Measurements from ENCODE around the gene SLC4A11.
"Not testable (repeated sequence)": the region's sequence is repeated elsewhere in the genome, so short reads cannot be mapped to it uniquely, and the experiment has no call there.

The SLC4A11 gene

DNA sequence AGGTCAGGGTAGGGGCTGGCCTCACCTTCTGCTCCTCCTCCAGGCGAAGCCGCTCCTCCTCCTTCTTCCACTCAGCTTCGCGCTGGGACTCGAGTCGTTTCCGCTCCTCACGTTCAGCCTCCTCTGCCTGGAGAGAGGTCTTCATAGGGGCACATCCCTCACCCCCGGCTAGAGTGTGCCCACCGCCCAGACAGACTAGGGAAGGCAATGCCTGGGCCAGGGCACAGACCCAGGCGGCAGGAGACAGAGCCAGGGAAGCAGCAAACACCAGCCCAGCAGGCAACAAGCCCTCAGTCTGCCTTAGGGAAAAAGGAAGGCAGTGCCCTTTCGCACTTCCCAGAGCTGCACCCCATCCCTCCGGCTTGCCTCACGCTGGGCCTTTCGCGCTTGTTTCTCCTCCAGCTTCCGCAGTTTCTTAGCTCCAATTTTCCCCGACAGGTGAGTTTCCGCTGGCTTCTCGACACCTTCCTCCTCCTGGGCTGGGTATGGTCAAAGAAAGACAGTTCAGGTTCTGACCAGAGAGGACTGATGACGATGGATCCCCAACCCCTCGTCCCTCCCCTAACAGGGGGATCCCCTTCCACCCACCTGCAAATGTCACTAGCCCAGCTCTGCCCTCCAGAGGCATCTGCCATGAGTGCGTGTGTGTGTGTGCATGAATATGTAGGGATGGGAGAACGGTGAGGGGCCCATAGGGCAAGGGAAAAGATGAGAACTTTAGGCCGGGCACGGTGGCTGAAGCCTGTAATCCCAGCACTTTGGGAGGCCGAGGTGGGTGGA, 38.8 kb downstream of the SLC4A11 start:
- no peak for DNase-seq

DNA sequence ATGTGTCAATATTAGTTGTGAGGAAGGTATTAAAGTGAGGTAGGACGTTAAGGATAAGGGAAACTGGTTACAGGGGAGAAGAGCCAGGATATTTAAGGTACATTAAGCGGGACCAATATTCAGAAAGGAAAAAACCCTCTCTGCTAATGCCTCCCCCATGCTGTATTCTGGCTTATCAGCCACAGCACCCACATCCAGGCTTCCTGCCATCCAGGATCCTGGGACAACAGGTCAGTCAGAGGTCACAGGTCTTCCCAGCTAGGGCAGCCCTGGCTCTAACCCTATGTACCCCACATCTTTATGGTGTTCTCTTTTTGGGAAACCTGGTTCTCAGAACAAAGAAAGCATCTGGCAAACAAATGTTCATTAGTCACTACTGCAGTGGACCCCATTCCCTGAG, 39.8 kb downstream of the SLC4A11 start:
- no peak for DNase-seq

DNA sequence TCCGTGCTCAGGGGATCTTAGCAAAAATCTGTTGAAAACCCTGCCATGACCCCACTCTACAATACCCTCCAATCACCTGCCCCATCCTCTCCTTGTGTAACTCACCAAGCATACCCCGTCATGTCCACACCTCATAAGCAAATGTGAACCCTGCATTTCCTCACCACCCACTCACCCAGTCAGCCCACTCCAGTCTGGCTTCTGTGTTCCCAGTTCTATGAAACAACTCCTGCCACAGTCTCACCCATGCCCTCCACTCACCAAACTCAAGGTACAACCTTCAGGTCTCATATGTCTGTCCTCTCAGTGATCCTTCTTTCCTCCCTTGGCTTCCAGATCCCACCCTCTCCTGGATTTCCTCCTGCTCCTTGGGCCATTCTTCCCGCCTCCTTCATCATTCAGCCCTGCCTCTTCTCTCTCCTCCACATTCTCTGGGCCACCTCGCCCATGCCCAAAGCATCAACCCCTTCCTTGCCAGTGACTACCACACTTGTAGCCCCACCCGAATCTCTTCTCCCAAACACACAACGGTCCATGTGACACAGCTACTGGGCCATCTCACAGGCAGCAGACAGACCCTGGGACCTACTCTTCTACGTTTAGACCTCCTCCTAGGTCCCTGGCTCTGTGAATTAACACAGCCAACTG, 43.3 kb downstream of the SLC4A11 start:
- no peak for DNase-seq

DNA sequence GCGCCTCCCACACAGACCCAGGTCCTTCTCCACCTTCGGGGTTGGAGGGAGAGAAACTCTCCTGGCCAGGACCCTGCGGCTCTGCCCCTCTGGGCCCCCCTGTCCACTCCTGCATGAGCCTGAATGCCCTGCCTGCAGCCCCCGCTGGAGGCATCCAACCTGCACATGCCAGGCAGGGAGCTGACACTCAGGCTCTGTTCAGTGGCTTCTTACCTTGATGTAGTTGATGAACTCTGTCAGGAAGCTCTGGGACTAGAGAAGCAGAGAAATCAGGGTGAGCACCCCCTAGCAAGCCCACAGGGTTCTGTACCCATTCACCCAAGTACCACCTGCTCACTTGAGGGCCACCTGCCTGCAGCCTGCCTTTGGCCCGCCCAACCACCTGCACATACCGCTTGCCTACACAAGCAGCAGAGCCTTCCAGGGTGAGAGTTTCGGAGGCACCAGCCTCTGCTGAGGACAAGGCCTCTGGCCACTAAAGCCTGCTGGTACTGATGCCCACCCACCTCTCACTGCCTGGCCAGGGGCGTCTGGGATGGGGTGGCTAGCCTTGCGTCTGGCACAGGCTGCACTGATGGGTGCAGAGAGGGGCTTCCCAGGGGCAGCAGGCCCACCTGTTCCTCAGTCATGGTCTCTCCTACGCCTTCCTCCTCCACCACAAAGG, 44.2 kb downstream of the SLC4A11 start:
- DNase-seq, result no peak

DNA sequence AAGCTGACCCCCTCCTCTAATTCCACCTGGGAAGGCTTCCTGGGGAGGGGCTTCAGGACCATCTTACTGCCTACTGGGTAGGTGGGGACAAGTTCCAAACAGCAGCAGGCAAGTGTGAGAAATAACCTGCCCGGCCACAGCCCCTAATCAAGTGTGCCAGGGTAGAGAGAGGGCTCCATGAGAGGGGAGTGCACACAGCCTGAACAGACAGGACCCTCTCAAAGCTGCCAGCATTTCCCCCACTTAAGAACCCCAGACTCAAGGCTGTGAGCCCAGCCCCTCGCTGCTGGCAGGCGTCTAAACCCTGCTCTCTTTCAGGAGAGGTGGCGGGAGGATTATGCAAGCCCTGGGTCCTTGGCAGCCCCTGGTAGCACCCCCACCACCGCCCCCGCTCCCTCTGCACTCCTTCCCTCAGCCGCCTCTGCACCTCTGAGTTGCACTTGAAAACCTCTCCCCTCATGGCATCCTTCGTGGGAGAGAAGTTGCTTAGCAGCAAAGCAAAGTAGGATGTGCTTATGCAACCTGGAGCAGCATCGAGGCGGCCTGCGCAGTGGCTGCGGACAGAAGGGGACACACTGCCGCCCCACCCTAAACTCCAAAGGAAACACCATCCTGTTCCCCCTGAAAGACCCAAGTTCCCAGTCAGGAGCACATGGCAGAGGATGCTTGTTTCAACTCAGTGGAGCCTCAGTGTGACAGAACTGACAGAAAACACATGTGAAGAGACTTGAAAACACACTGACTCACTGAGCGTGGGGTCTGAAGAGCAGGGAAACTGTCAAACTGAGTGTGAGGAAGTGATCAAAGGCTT, 45.0 kb downstream of the SLC4A11 start:
- no peak for DNase-seq

DNA sequence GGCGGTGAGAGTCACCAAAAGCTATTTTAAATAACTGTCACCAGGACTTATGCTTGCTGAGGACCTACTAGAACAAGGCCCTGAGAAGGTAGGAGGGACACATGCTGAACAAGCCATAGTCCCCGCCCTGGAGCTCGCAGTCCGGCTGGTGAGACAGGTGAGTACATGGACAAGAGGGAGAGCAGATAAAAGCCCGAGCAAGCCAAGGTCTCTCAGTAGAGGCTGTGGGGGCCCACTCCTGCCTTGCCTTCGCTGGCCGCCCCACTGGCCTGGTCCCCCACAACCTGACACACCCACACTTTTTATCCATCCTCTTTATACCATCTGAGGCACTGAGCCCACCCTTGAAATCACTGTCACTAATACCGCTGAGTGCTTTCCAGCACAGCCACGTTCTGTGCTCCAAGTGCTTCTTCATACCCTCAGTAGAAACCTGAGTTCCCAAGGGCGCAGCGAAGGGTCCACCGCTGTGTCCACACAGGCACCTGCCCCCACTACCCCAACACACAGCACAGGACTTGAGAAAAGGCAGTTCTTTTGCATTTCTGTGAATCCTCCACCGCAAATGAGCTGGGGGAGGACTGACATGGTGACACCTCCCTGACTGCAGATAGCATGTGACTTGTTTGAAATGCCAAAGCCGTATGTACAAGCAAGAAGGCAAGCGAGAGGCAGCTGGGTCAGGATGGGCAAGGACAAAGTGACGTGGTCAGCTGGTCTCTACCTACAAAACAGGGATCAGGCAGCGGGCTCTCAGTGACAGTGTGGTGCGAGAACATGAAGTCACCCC, 46.6 kb downstream of the SLC4A11 start:
- no peak for DNase-seq

DNA sequence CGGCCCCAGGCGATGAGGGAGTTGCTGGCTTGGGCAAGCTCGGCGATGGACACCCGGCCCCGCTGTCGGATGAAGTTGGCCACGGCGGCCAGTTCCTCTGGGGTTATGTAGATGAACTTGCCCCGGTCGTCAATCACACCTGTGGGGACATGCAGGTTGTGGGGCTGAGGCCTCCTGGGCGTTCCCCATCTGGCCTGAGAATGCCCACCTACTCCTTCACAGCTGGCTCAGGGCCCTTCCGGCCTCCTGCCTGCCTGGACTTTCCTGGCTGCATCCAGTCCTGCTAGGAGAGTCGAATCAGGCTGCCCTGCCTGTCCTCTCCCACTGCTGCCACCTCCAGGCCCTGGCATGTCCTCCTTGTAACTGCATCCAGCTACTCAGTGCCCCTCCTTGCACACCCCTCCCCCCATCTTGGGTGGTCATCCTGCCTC, 48.3 kb downstream of the SLC4A11 start:
- no peak for DNase-seq

DNA sequence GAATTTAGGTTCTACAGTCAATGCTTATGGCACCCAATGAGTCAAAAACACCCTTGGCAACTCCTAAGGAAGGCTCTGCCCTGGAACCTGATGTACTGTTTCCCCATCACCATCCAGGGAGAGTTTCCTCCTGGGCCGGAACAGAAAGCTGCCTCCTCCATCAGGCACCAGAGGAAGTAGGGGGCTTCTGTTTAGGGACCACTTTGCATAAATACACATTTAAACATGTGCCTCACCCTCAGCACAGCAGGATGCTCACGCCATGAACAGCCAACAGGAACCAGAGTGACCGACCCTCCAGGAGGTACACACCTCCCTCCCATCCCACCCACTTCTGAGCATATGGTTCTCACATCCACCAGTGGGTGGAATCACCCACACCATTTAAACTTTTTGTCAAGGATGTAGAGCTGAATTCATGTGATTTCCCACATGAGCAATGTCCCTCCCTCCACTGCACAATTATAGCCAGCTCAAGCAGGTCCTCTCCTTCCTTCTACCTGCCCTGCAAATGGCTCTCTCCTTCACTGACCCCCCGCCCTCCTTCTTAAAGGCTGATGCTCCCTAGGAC, 49.3 kb downstream of the SLC4A11 start:
- DNase-seq, result no peak

DNA sequence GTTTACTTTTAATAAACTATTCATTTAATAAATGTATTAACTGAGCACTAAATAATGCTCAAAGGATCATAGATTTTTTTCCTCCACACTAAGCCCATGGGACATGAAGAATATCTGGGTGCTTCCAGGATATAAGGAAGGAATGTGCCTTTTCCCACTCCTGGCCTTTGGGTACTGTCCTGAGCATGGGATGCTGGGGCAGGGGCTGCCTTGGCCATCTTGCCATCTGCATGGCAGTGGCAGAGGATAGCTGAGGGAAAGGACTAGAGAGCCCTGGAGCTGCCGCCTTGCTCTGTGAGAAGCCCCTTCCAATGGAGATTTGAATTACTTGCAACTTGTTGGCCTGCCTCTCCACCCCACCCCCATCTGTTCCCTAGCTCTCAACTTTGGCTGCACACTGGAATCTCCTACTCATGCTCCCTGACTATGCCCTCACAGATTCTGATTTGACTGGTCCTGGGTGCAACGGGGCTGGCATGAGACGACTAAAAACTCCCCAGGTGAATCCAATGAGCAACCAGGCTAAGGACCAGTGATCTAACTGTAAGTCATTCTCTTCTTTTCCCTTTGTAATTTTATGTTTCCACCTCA, 50.1 kb downstream of the SLC4A11 start:
- DNase-seq, result no peak

DNA sequence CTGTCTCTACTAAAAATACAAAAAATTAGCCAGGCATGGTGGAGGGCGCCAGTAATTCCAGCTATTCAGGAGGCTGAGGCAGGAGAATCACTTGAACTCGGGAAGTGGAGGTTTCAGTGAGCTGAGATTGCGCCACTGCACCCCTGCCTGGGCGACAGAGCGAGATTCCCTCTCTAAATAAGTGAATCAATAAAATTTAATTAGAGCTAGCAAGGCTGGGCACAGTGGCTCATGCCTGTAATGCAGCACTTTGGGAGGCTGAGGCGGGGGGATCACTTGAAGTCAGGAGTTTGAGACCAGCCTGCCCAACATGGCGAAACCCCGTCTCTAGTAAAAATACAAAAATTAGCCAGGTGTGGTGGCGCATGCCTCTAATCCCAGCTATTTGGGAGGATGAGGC, 51.1 kb downstream of the SLC4A11 start:
- not testable (repeated sequence) for DNase-seq

DNA sequence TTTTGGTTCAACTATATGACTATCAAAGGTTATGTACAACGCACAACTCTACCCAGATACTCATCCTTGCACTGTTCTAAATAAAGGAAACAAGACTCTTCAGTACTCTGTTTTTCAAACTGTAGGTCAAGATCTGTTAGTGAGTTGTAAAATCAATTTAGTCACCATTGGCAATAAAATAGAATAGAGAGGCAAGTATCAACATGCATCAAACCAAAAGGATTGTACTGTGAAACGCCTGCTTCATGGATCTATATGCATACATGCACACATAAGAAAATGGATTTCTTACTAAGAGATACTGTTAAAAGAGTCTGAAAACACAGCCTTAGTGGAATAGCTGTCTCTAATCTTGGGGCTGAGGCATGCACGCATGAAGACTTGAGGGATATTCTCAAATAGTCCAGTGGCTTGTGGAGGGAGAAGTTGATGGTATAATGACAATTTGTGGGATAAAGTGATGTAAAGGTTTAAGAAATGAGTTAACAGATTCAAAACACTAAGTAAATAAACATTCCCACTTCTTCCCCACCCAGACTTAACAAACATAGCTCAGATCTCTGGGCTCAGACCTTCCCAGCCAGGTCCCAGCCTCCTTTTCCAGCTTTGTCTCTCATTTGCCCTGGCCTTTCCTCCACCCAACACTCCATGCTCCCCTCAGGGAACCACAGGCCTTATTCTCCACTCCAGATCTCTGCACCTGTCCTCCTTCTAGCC, 54.9 kb downstream of the SLC4A11 start:
- DNase-seq, result no peak

DNA sequence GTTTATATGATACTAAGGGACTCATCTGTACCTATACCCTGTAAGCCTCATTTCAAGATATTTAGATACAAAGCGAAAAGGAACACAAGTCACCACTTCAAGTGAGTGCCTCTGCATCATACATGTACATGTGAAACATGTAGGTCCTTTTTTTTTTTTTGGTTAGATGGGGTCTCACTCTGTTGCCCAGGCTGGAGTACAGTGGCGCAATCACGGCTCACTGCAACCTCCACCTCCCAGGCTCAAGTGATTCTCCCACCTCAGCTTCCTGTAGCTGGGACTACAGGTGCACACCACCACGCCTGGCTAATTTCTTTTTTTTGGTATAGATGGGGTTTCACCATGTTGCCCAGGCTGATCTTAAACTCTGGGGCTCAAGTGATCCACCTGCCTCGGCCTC, 56.6 kb downstream of the SLC4A11 start:
- DNase-seq, result not testable (repeated sequence)

DNA sequence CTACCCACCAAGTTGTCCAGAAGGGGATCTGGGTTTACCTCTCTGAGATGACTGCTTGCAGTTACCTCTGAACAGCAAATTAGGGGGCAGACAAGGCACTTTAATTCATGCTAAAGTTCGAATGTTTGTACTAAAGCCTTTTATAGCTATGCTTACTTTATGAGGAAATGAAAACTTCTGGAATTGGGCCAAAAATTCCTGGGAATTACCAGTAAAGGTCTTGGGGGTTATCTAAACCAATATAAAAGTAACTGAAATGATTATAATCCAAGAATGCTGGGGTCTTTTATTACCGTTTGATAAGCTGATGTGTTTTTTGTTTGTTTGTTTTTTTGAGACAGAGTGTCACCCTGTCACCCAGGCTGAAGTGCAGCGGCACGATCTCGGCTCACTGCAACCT, 57.7 kb downstream of the SLC4A11 start:
- peak; percentile 43 for DNase-seq

DNA sequence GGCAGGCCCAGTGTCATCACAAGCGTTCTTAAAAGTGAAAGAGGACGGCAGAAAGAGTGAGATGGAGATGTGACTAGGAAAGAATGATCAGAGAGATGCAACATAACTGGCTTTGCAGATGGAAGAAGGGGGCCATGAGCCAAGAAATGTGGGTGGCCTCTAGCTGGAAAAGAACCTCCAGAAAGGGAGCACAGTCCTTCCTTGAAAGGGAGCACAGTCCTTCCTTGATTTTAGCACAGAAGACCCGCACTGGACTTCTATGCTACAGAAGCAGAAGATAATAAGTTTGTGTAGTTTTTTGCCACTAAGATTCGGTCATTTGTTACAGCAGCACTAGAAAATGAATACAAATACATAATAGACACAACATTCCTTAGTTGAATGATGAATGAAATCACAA, 58.7 kb downstream of the SLC4A11 start:
- DNase-seq, result no peak

DNA sequence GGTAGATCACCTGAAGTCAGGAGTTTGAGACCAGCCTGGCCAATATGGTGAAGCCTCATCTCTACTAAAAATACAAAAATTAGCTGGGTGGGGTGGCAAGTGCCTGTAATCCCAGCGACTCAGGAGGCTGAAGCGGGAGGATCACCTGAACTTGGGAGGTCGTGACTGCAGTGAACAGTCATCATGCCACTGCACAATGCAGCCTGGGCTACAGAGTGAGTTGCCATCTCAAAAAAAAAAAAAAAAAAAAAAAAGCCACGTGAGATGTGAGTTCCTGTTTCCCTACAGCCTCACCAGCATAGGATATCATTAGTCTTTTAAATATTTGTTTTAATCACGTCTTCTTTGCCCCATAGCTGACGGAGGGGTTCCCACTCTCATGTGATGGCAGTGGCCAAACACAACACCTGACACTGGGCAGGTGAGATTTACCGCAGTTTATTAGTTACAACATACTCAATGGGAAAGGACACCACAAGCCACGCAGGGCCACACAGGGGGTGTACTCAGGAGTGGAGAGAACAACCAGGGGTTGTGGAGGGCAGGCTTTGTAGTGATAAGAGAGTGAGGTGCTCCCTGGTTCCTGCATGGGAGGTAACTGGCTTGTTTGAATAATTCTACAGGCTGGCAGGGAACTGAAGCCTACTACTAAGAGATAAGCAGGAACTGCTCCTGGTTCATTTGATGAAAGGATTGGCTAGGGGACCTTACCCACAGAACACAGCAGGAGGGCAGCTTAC, 61.1 kb downstream of the SLC4A11 start:
- DNase-seq, result no peak
